HG02588 (cell line): ENCODE data around the gene BBOF1.
"Not testable (repeated sequence)": the region's sequence is repeated elsewhere in the genome, so short reads cannot be mapped to it uniquely, and the experiment has no call there.

ENCODE experiments used
- ATAC-seq: cut with Tn5 transposase; IDR thresholded peaks from one replicate; pipeline ENCODE4 v1.9.1; 2021; ENCODE audit warnings: mild to moderate bottlenecking, moderate library complexity; ENCODE audit not compliant: unreplicated experiment

Gene BBOF1

GRCh38 chr14:74085047-74085637, 66.0 kb downstream of the BBOF1 start:
- ATAC-seq, result peak; percentile 6

GRCh38 chr14:74085828-74086227, 66.7 kb downstream of the BBOF1 start:
- ATAC-seq, result no peak

- ATAC-seq, result no peak
These were observed 70.3 kb downstream of the BBOF1 start for GRCh38 chr14:74089251-74090020.

- ATAC-seq, result no peak
These were observed 86.2 kb downstream of the BBOF1 start for GRCh38 chr14:74105381-74105780.

- no peak for ATAC-seq
These were observed 90.2 kb downstream of the BBOF1 start for GRCh38 chr14:74109369-74109768.

- ATAC-seq, result not testable (repeated sequence)
These were observed 92.5 kb downstream of the BBOF1 start for GRCh38 chr14:74111395-74112216.
